Measurements from ENCODE around the gene SREBF2. TPM values are rescaled to one million over a fixed set of nuclear protein-coding genes. Genes with fewer than 3 reads are reported as not detected.
A peak's percentile ranks its signal among the peaks of the same experiment; 100 is the strongest.

The SREBF2 gene
- total RNA-seq, 2 donors from 2014 or later, result 159 to 192 TPM

DNA sequence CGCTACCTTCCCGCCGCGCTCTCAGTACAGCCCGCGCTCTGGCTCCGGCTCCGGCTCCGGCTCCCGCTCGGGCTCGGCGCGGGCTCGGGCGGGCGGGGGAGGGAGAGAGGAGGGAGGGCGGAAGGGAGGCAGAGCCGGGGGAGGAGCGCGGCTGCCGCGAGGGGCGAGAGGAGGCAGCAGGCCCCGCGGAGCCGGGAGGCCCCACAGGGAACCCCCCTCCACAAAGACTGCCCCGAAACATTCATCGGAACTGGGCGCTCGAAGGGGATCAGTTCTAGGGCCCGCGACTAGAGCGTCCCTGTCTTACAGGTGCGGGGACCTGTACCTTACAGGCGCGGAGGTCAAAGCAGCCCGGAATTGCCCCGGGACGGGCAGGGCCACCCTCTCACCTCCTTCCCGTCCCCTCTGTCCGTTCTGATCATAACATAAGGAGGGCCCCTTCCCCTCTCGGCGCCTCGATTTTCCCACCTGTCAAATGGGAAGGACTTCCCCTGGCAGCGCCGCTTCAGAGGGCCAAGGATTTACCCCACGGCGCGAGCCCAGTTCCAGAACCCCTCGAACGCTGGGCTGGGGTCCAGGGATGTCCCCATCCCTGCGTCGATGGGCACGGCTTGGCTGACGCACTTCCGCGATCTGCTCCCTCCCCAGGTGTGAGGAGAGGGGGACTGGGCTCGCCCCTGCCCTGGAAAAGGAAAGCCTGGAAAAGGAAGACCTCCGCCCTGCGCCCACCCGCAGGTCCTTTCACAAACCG, 82.3 kb downstream of the SREBF2 start, which contains the start of gene SHISA8:
TSS of gene SHISA8 (minus strand) at position 40 of the 751 bp plus-strand sequence. CDS start 407 bp downstream, outside the sequence.
- H3K27me3 ChIP-seq, result peaks cover 67% of the 10 kb centered on the region
- TF ChIP-seq, protein P1, sequence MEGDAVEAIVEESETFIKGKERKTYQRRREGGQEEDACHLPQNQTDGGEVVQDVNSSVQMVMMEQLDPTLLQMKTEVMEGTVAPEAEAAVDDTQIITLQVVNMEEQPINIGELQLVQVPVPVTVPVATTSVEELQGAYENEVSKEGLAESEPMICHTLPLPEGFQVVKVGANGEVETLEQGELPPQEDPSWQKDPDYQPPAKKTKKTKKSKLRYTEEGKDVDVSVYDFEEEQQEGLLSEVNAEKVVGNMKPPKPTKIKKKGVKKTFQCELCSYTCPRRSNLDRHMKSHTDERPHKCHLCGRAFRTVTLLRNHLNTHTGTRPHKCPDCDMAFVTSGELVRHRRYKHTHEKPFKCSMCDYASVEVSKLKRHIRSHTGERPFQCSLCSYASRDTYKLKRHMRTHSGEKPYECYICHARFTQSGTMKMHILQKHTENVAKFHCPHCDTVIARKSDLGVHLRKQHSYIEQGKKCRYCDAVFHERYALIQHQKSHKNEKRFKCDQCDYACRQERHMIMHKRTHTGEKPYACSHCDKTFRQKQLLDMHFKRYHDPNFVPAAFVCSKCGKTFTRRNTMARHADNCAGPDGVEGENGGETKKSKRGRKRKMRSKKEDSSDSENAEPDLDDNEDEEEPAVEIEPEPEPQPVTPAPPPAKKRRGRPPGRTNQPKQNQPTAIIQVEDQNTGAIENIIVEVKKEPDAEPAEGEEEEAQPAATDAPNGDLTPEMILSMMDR (IDR thresholded peaks at IDR 0.05), result no peak

DNA sequence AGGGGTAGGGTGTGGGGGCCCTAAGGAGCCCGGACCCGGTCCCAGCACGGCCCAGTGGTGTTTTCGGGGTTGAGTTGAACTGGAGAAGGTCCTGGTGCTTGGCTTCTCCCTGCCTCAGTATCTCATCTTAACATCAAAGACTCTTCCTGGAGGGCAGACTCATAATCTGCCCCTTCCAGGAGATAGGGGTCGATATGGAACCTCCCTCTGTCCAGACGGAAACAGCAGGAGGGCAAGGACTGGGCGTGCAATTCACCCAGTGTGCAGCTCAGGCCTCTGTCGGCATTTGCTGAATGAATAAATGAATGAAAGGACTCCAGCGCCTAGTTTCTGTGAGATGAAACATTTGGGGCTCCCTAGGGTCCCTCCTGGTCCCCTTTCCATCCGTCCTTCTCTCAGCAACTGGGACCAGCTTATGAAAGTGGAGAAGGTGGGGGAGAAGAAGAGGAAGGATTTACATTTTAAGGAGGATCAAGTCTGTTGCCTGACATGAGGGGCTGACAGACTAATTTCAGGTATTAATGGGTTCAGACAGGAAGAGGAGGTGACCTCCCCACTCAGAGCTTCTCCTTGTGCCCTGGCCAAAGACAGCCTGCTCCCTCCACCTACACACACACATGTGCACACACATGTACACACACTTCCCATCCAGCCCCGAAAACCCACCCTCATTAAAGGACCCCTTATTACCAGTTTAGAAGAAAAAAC, 83.0 kb downstream of the SREBF2 start:
- H3K27me3 ChIP-seq, result peaks cover 60% of the 10 kb centered on the region
- H3K4me1 ChIP-seq, result peaks cover 3% of the 10 kb centered on the region
- no peak overlapping the region for H3K27ac ChIP-seq
- H3K9me3 ChIP-seq, result no peaks in the 10 kb centered on the region
- no peaks in the 10 kb centered on the region for H3K36me3 ChIP-seq
- no peak overlapping the region for H3K9ac ChIP-seq (ENCODE audit: low read depth in 2 of 2, low read length in 2 of 2)
- intact Hi-C loops (cut with DNase I), result no loop called here
- H3K4me3 ChIP-seq, result no peak overlapping the region
- DNase-seq, result no peak
- TF ChIP-seq, protein P1 (IDR thresholded peaks at IDR 0.05), result no peak

More for the DNA sequence above, 82.3 kb downstream of the SREBF2 start, which contains the start of gene SHISA8:
- Histone ChIP-seq H3K9me3 (no peaks in the 10 kb centered on the region), H3K27ac (no peak within 1 kb of the TSS), H3K4me3 (peak within 1 kb of the TSS; percentile 34), H3K4me1 (peaks cover 9% of the 10 kb centered on the region), H3K36me3 (no peaks in the 10 kb centered on the region), H3K9ac (ENCODE audit: low read depth in 2 of 2, low read length in 2 of 2) (peak within 1 kb of the TSS in 1 of 2 donors; percentile 36)
- intact Hi-C loops (cut with DNase I), result no loop called here
- peak; percentile 58 for DNase-seq

DNA sequence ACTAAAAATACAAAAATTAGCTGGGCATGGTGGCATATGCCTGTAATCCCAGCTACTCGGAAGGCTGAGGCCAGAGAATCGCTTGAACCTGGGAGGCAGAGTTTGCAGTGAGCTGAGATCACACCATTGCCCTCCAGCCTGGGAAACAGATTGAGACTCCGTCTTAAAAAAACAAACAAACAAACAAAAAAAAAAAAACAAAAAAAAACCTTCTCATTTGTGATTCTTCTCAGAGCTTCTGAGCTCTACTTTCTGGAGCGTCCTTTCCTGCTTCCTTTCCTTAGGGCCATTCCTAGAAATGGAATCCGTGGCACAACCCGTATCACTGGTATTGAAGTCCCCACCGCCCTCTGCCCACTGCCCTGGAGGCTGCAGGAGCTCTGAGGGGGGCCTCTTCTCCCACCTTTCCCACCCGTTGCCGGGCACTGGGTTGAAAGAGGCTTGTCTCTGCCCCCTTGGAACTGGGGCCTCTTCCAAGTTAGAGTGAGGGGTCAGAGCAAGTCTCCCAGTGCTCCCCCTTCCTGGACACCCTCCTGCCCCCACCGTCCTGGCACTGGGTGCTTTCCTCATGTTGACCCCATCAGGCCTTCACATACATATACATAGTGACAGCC, 83.9 kb downstream of the SREBF2 start:
- no peak overlapping the region for H3K27ac ChIP-seq
- H3K4me1 ChIP-seq, result no peaks in the 10 kb centered on the region
- H3K36me3 ChIP-seq, result no peaks in the 10 kb centered on the region
- H3K9me3 ChIP-seq, result no peaks in the 10 kb centered on the region
- no peak overlapping the region for H3K4me3 ChIP-seq
- no peak for DNase-seq
- intact Hi-C loops (cut with DNase I), result no loop called here
- no peak overlapping the region for H3K9ac ChIP-seq (ENCODE audit: low read depth in 2 of 2, low read length in 2 of 2)
- H3K27me3 ChIP-seq, result peaks cover 51% of the 10 kb centered on the region
- TF ChIP-seq, protein P1 (IDR thresholded peaks at IDR 0.05), result no peak

DNA sequence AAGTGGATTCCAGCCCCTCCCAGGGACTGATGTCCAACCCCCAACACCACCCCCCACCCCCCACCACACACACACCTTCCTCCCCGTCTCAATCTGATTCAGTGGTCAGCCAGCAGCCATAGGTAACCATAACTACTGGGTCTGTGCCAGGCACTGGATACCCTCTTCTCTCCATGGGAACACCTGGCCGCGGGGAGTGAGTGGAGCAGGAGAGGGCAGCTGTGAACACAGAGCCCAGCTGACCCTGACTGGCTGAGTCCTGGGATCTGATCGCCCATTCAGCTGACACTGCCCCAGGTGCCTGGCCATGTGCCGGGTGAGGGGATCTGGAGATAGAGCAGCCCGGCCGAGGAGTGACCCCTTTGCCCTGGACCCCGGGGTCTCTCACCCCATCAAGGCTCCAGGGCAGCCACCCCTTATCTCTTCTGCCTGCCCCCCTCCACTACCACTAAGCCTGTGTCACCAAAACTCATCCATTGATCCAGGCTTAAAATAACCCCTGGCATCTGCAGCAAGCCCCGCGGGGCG, 84.5 kb downstream of the SREBF2 start:
- no peaks in the 10 kb centered on the region for H3K4me1 ChIP-seq
- H3K36me3 ChIP-seq, result no peaks in the 10 kb centered on the region
- no peak for DNase-seq
- TF ChIP-seq, protein P1 (IDR thresholded peaks at IDR 0.05), result no peak
- no peaks in the 10 kb centered on the region for H3K9me3 ChIP-seq
- H3K27me3 ChIP-seq, result peaks cover 45% of the 10 kb centered on the region
- no peak overlapping the region for H3K27ac ChIP-seq
- intact Hi-C loops (cut with DNase I), result no loop called here
- H3K9ac ChIP-seq (ENCODE audit: low read depth in 2 of 2, low read length in 2 of 2), result no peak overlapping the region
- H3K4me3 ChIP-seq, result no peak overlapping the region

Data from colonic mucosa (tissue), 4 donors.